GM12878 (cell line): ENCODE data around the gene SEC16A.

Source experiments
- HDAC2 ChIP-seq: fragments of 200-600 bp; sonication (generic); IDR thresholded peaks from 2 replicates; pipeline ENCODE4 v1.6.1; 2017
- POLR2A ChIP-seq: IDR thresholded peaks from 2 replicates; pipeline ENCODE4 v1.6.1; 2011; ENCODE audit warnings: low read depth, mild to moderate bottlenecking, low read length
- TF ChIP-seq, protein P1 (sequence below), 3 experiments: IDR thresholded peaks in 2 of 3; conservative IDR thresholded peaks in 1 of 3; 2 replicates each; pipeline ENCODE4 v1.5.1; 2011; ENCODE audit warnings: low read depth in 3 of 3, low read length in 3 of 3, mild to moderate bottlenecking in 3 of 3, control low read depth in 2 of 3, moderate library complexity in 2 of 3, inconsistent platforms in 1 of 3, mixed read lengths in 1 of 3; ENCODE audit not compliant: control insufficient read depth in 2 of 3, insufficient read depth in 1 of 3; ENCODE audit errors: extremely low read depth in 1 of 3

DNA sequence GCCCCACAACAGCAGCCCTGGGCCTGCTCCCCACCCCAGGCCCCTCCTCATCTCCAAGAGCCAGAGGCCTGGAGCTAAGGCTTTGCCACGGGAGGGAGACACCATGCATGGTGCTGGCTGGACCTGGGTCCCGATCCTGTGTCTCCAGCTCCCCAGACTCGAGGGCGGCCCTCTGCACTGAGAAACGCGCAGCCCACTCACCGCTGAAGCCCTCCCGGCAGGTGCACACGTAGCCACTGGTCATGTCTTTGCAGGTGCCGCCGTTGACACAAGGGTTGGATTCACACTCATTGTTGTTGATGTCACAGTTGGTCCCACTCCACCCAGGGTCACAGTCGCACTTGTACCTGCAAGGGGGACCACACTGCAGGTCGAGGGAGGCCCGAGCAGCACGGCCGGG is 30.4 kb upstream of the SEC16A start:
- TF ChIP-seq POLR2A (no peak), HDAC2 (no peak)
- TF ChIP-seq, protein P1, sequence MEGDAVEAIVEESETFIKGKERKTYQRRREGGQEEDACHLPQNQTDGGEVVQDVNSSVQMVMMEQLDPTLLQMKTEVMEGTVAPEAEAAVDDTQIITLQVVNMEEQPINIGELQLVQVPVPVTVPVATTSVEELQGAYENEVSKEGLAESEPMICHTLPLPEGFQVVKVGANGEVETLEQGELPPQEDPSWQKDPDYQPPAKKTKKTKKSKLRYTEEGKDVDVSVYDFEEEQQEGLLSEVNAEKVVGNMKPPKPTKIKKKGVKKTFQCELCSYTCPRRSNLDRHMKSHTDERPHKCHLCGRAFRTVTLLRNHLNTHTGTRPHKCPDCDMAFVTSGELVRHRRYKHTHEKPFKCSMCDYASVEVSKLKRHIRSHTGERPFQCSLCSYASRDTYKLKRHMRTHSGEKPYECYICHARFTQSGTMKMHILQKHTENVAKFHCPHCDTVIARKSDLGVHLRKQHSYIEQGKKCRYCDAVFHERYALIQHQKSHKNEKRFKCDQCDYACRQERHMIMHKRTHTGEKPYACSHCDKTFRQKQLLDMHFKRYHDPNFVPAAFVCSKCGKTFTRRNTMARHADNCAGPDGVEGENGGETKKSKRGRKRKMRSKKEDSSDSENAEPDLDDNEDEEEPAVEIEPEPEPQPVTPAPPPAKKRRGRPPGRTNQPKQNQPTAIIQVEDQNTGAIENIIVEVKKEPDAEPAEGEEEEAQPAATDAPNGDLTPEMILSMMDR (IDR thresholded peaks at IDR 0.05 in 2 of 3, conservative IDR thresholded peaks at IDR 0.05 in 1 of 3; ENCODE audit: control insufficient read depth in 2 of 3, extremely low read depth in 1 of 3, insufficient read depth in 1 of 3, low read depth in 3 of 3, low read length in 3 of 3), result no peak
